ENCODE data around the gene CD247.

Gene CD247

DNA sequence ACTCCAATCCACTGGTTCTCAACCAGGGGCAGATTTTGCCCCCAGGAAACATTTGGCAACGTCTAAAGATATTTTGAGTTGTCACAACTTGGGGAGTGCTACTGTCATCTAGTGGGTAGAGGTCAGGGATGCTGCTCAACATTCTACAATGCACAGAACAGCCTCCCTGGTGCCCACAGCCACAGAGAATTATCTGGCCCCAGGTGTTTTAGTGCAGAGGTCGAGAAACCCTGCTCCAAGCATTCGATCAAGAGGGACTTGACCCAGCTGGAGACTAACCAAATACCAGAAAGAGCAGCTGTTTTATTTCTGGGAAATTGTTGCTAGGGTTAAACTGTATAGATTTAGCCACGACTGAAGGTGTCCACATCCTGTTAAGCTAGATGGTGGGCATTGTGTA lies 19.2 kb downstream of the CD247 start:
- H3K4me1 ChIP-seq (ENCODE audit: control insufficient read depth, insufficient read depth, low read length): peaks cover 19% of the 10 kb centered on the region
- H3K9me3 ChIP-seq (ENCODE audit: control insufficient read depth, insufficient read depth, low read length): no peaks in the 10 kb centered on the region
- no peak overlapping the region for H3K4me3 ChIP-seq (ENCODE audit: low read depth, low read length)
- no peaks in the 10 kb centered on the region for H3K36me3 ChIP-seq (ENCODE audit: control insufficient read depth, insufficient read depth, low read length)
- no peak overlapping the region for H3K9ac ChIP-seq (ENCODE audit: low read depth, low read length)
- H3K27me3 ChIP-seq (ENCODE audit: control insufficient read depth, insufficient read depth, low read length): no peaks in the 10 kb centered on the region; the same call in 1 of the 2 replicates
- no peak overlapping the region for H3K27ac ChIP-seq (ENCODE audit: low read depth, low read length)

GRCh38 chr1:167496797-167497619 lies 21.3 kb downstream of the CD247 start:
- H3K9ac ChIP-seq (ENCODE audit: low read depth, low read length): no peak overlapping the region
- no peaks in the 10 kb centered on the region; the same call in 1 of the 2 replicates for H3K27me3 ChIP-seq (ENCODE audit: control insufficient read depth, insufficient read depth, low read length)
- no peaks in the 10 kb centered on the region for H3K36me3 ChIP-seq (ENCODE audit: control insufficient read depth, insufficient read depth, low read length)
- H3K9me3 ChIP-seq (ENCODE audit: control insufficient read depth, insufficient read depth, low read length): no peaks in the 10 kb centered on the region
- no peak overlapping the region for H3K27ac ChIP-seq (ENCODE audit: low read depth, low read length)
- H3K4me1 ChIP-seq (ENCODE audit: control insufficient read depth, insufficient read depth, low read length): peaks cover 8% of the 10 kb centered on the region
- H3K4me3 ChIP-seq (ENCODE audit: low read depth, low read length): no peak overlapping the region

- Histone ChIP-seq H3K36me3 (ENCODE audit: control insufficient read depth, insufficient read depth, low read length) (no peaks in the 10 kb centered on the region), H3K9ac (ENCODE audit: low read depth, low read length) (no peak overlapping the region), H3K27ac (ENCODE audit: low read depth, low read length) (no peak overlapping the region), H3K4me1 (ENCODE audit: control insufficient read depth, insufficient read depth, low read length) (peaks cover 27% of the 10 kb centered on the region), H3K27me3 (ENCODE audit: control insufficient read depth, insufficient read depth, low read length) (no peaks in the 10 kb centered on the region; the same call in 1 of the 2 replicates), H3K4me3 (ENCODE audit: low read depth, low read length) (no peak overlapping the region), H3K9me3 (ENCODE audit: control insufficient read depth, insufficient read depth, low read length) (no peaks in the 10 kb centered on the region)
These were observed 25.0 kb downstream of the CD247 start for GRCh38 chr1:167493372-167493771.

- Histone ChIP-seq H3K4me3 (ENCODE audit: low read depth, low read length) (no peak overlapping the region), H3K27ac (ENCODE audit: low read depth, low read length) (peak overlapping the region; percentile 65), H3K9ac (ENCODE audit: low read depth, low read length) (no peak overlapping the region), H3K4me1 (ENCODE audit: control insufficient read depth, insufficient read depth, low read length) (peaks cover 33% of the 10 kb centered on the region), H3K27me3 (ENCODE audit: control insufficient read depth, insufficient read depth, low read length) (no peaks in the 10 kb centered on the region; the same call in 1 of the 2 replicates), H3K36me3 (ENCODE audit: control insufficient read depth, insufficient read depth, low read length) (no peaks in the 10 kb centered on the region), H3K9me3 (ENCODE audit: control insufficient read depth, insufficient read depth, low read length) (no peaks in the 10 kb centered on the region)
These were observed 25.8 kb downstream of the CD247 start for GRCh38 chr1:167492481-167492910.

- H3K27ac ChIP-seq (ENCODE audit: low read depth, low read length): peak overlapping the region; percentile 65
These were observed 26.5 kb downstream of the CD247 start for GRCh38 chr1:167491586-167492461.

GRCh38 chr1:167490765-167491164 lies 27.6 kb downstream of the CD247 start:
- H3K4me1 ChIP-seq (ENCODE audit: control insufficient read depth, insufficient read depth, low read length): peaks cover 33% of the 10 kb centered on the region
- no peaks in the 10 kb centered on the region for H3K27me3 ChIP-seq (ENCODE audit: control insufficient read depth, insufficient read depth, low read length)
- no peak overlapping the region for H3K9ac ChIP-seq (ENCODE audit: low read depth, low read length)
- H3K36me3 ChIP-seq (ENCODE audit: control insufficient read depth, insufficient read depth, low read length): no peaks in the 10 kb centered on the region
- no peaks in the 10 kb centered on the region for H3K9me3 ChIP-seq (ENCODE audit: control insufficient read depth, insufficient read depth, low read length)
- H3K4me3 ChIP-seq (ENCODE audit: low read depth, low read length): no peak overlapping the region
- no peak overlapping the region for H3K27ac ChIP-seq (ENCODE audit: low read depth, low read length)

More at GRCh38 chr1:167491586-167492461, 26.5 kb downstream of the CD247 start:
- H3K36me3 ChIP-seq (ENCODE audit: control insufficient read depth, insufficient read depth, low read length): no peaks in the 10 kb centered on the region
- H3K4me1 ChIP-seq (ENCODE audit: control insufficient read depth, insufficient read depth, low read length): peaks cover 33% of the 10 kb centered on the region
- no peak overlapping the region for H3K9ac ChIP-seq (ENCODE audit: low read depth, low read length)
- H3K27me3 ChIP-seq (ENCODE audit: control insufficient read depth, insufficient read depth, low read length): no peaks in the 10 kb centered on the region
- H3K9me3 ChIP-seq (ENCODE audit: control insufficient read depth, insufficient read depth, low read length): no peaks in the 10 kb centered on the region
- H3K4me3 ChIP-seq (ENCODE audit: low read depth, low read length): no peak overlapping the region

DNA sequence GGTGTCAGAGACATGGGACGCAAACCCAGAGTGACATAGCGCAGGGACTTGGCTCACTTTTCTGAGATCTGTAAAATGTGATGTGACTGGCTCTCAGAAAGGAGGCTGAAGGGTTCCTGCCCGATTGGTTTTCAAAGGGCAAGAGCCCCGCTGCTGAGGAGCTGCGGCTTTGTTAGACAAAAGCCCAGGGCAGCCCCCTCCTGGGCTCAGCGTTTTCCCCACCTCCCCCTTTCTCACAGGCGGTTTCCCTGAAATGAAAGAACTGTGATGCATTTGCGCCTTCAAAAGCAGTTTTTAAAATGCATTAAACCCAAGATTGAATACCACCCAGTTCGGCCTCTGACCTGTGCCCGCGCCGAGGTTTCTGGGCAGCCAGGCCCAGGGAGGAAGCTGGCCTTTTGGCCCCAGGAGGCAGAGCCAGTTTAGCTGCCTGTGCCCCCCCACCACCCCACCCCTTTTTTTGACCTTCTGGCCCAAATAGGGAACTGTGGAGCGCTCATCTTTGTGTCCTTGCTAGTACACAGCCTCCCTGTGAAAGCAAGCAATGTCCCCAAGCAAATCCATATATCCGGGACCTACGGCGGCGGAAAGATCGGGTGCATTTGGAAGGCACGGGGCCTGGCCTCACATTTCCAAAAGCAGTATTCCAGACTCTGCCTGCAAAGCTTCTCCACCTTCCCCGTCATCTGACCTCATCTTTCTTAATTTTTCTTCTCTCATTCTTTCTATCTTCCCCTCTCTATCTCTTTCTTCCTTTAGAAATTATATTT lies 28.6 kb downstream of the CD247 start:
- H3K4me3 ChIP-seq (ENCODE audit: low read depth, low read length): peak overlapping the region; percentile 44
- no peaks in the 10 kb centered on the region for H3K9me3 ChIP-seq (ENCODE audit: control insufficient read depth, insufficient read depth, low read length)
- no peaks in the 10 kb centered on the region for H3K27me3 ChIP-seq (ENCODE audit: control insufficient read depth, insufficient read depth, low read length)
- H3K9ac ChIP-seq (ENCODE audit: low read depth, low read length): no peak overlapping the region; the same call in 1 of the 2 replicates
- H3K36me3 ChIP-seq (ENCODE audit: control insufficient read depth, insufficient read depth, low read length): no peaks in the 10 kb centered on the region
- H3K27ac ChIP-seq (ENCODE audit: low read depth, low read length): peak overlapping the region; percentile 95
- H3K4me1 ChIP-seq (ENCODE audit: control insufficient read depth, insufficient read depth, low read length): peaks cover 33% of the 10 kb centered on the region

DNA sequence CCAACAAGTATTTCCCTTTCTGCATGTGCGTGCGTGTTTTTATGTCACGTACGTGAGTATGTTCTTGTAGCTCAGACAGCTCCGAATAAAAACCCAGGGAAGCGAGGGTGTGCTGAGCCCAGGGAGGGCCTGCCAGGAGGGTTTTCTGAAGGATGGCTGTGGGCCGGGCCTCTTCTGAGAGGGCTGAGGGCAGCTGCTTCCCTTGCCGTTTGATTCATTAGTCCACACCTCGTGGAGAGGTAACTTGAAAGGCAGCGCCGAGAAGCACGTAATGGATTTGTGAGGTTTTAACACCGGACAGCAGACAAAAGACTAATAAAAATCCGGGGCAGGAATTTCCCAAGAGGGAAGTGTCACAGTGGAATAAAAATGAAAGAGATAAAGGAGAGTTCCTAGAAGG lies 29.5 kb downstream of the CD247 start:
- Histone ChIP-seq H3K9ac (ENCODE audit: low read depth, low read length) (no peak overlapping the region), H3K4me1 (ENCODE audit: control insufficient read depth, insufficient read depth, low read length) (peaks cover 33% of the 10 kb centered on the region), H3K27me3 (ENCODE audit: control insufficient read depth, insufficient read depth, low read length) (no peaks in the 10 kb centered on the region), H3K4me3 (ENCODE audit: low read depth, low read length) (peak overlapping the region; percentile 44; the same call in 1 of the 2 replicates), H3K9me3 (ENCODE audit: control insufficient read depth, insufficient read depth, low read length) (no peaks in the 10 kb centered on the region), H3K36me3 (ENCODE audit: control insufficient read depth, insufficient read depth, low read length) (no peaks in the 10 kb centered on the region), H3K27ac (ENCODE audit: low read depth, low read length) (peak overlapping the region; percentile 95)

- H3K9me3 ChIP-seq (ENCODE audit: control insufficient read depth, insufficient read depth, low read length): no peaks in the 10 kb centered on the region
- no peak overlapping the region for H3K4me3 ChIP-seq (ENCODE audit: low read depth, low read length)
- H3K36me3 ChIP-seq (ENCODE audit: control insufficient read depth, insufficient read depth, low read length): no peaks in the 10 kb centered on the region
- H3K9ac ChIP-seq (ENCODE audit: low read depth, low read length): no peak overlapping the region
- H3K4me1 ChIP-seq (ENCODE audit: control insufficient read depth, insufficient read depth, low read length): peaks cover 31% of the 10 kb centered on the region
- no peak overlapping the region for H3K27ac ChIP-seq (ENCODE audit: low read depth, low read length)
- no peaks in the 10 kb centered on the region for H3K27me3 ChIP-seq (ENCODE audit: control insufficient read depth, insufficient read depth, low read length)
These were observed 30.7 kb downstream of the CD247 start for GRCh38 chr1:167487614-167488013.

DNA sequence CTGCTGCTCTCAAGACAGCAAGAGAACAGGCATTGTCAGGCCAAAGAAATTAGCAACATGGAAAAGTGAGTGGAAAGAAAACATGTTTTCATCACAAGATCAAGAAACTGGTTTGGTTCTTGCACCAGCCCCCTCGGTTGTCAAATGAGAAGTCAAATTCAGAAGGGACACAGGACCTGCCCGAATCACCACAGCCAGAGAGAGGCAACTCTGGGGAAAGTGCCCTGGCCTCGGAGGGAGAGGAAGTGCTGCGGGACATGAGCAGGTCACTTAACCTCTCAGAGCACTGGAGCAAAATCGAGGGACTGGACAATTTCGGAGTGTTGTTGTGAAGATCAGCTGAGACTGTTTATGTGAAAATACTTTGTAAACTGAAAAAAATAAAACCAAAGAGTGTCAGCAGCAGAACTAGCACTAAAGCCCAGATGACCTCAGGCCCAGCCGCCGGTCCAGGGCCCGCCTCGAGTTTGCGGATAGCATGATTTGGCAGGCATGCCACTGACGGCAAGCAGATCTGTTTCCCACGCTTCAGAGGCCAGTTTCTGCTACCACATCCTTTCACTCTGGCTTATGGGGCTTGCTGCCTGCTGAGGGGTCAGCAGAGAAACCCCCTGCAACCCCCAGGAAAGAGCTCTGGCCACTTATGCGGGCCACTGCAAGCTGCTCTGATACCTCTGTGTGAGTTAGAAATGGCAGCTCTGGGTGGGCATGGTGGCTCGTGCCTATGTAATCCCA lies 32.1 kb downstream of the CD247 start:
- Histone ChIP-seq H3K36me3 (ENCODE audit: control insufficient read depth, insufficient read depth, low read length) (no peaks in the 10 kb centered on the region), H3K4me1 (ENCODE audit: control insufficient read depth, insufficient read depth, low read length) (peaks cover 23% of the 10 kb centered on the region), H3K9ac (ENCODE audit: low read depth, low read length) (no peak overlapping the region), H3K27ac (ENCODE audit: low read depth, low read length) (no peak overlapping the region), H3K4me3 (ENCODE audit: low read depth, low read length) (no peak overlapping the region), H3K27me3 (ENCODE audit: control insufficient read depth, insufficient read depth, low read length) (no peaks in the 10 kb centered on the region), H3K9me3 (ENCODE audit: control insufficient read depth, insufficient read depth, low read length) (no peaks in the 10 kb centered on the region)

All from HUES48 (cell line).